B cell (primary cell): ENCODE measurements around the gene LTBP2. TPM values are rescaled to one million over a fixed set of nuclear protein-coding genes. Genes with fewer than 3 reads are reported as not detected.

Experiments
- ATAC-seq: fragments of 200-7000 bp; cut with Tn5 transposase; one replicate; pipeline ENCODE4 v1.10.0; 2021; ENCODE audit warnings: low read depth, mild to moderate bottlenecking, moderate number of reproducible peaks, moderate library complexity
- CTCF ChIA-PET: fragments of 350-600 bp; sonication (Branson Sonifier 250); formaldehyde crosslinking; loops from one replicate; lab custom pipeline; 2021; ENCODE audit warnings: antibody characterized with exemption, inconsistent platforms; lab: Charles Lee
- POLR2A ChIA-PET: fragments of 350-600 bp; sonication (Branson Sonifier 250); formaldehyde crosslinking; loops from one replicate; lab custom pipeline; 2021; ENCODE audit warnings: antibody characterized with exemption; lab: Charles Lee
- DNase-seq: peaks from one replicate; pipeline ENCODE4 v3.0.0; 2013
- H2AFZ ChIP-seq: 2 replicates; pipeline ENCODE4 v1.6.1; 2012; ENCODE audit warnings: mild to moderate bottlenecking, low read depth, low read length; ENCODE audit not compliant: insufficient read depth, poor library complexity, severe bottlenecking
- H3K27ac ChIP-seq, 2 donors: 1 replicate in 1 of 2; 2 replicates in 1 of 2; pipeline ENCODE4 v1.5.1; 2012 to 2013; ENCODE audit warnings: low read length in 2 of 2, mild to moderate bottlenecking in 2 of 2, moderate library complexity in 1 of 2
- H3K27me3 ChIP-seq, 4 experiments: fragments of 200-600 bp in 1 of 4; sonication (generic) in 1 of 4; replicated peaks in 1 of 4; 1 replicate in 2 of 4; 2 replicates in 2 of 4; pipeline versions ENCODE4 v1.6.1 to v1.7.0; 2013 to 2016; ENCODE audit warnings: low read length in 3 of 4, mild to moderate bottlenecking in 2 of 4, mixed read lengths in 1 of 4, moderate library complexity in 1 of 4; ENCODE audit not compliant: insufficient read depth in 4 of 4, control insufficient read depth in 3 of 4; ENCODE audit errors: control extremely low read depth in 1 of 4
- H3K36me3 ChIP-seq, 2 experiments: replicated peaks in 1 of 2; 1 replicate in 1 of 2; 2 replicates in 1 of 2; pipeline versions ENCODE4 v1.6.1 to v1.7.1; 2013; ENCODE audit warnings: low read length in 1 of 2; ENCODE audit not compliant: insufficient read depth in 2 of 2, control insufficient read depth in 1 of 2; ENCODE audit errors: control extremely low read depth in 1 of 2, extremely low read depth in 1 of 2
- H3K4me1 ChIP-seq, 2 donors: fragments of 200-600 bp in 1 of 2; sonication (generic) in 1 of 2; 1 replicate in 1 of 2; 2 replicates in 1 of 2; pipeline versions ENCODE4 v1.5.1 to v1.6.1; 2013 to 2017; ENCODE audit warnings: low read length in 2 of 2; ENCODE audit not compliant: control insufficient read depth in 2 of 2, insufficient read depth in 2 of 2
- H3K4me2 ChIP-seq: replicated peaks from 2 replicates; pipeline ENCODE3; 2012; ENCODE audit warnings: mild to moderate bottlenecking, low read depth, low read length; ENCODE audit not compliant: poor library complexity, severe bottlenecking
- H3K4me3 ChIP-seq, 5 experiments: fragments of 200-600 bp in 1 of 5; sonication (generic) in 1 of 5; 1 replicate in 3 of 5; 2 replicates in 2 of 5; pipeline versions ENCODE4 v1.5.1 to v1.7.0; 2011 to 2016; ENCODE audit warnings: low read length in 4 of 5, mild to moderate bottlenecking in 4 of 5, low read depth in 2 of 5, control low read depth in 1 of 5, moderate library complexity in 1 of 5; ENCODE audit not compliant: insufficient read depth in 1 of 5; ENCODE audit errors: control extremely low read depth in 1 of 5, extremely low read depth in 1 of 5
- H3K79me2 ChIP-seq: fragments of 200-600 bp; sonication (generic); one replicate; pipeline ENCODE4 v1.6.0; 2016; ENCODE audit warnings: low read length; ENCODE audit not compliant: control insufficient read depth, insufficient read depth
- H3K9ac ChIP-seq: fragments of 200-600 bp; sonication (generic); 2 replicates; pipeline ENCODE4 v1.6.1; 2017; ENCODE audit warnings: mild to moderate bottlenecking, low read length, moderate library complexity
- H3K9me3 ChIP-seq, 3 donors: one replicate each; pipeline versions ENCODE4 v1.6.1 to v1.7.1; 2013; ENCODE audit warnings: low read length in 2 of 3; ENCODE audit not compliant: control insufficient read depth in 2 of 3, insufficient read depth in 1 of 3; ENCODE audit errors: control extremely low read depth in 1 of 3
- H4K20me1 ChIP-seq: 2 replicates; pipeline ENCODE4 v1.6.0; 2012; ENCODE audit warnings: mild to moderate bottlenecking, low read length; ENCODE audit not compliant: insufficient read depth, control insufficient read depth, poor library complexity, severe bottlenecking
- H3K27ac Mint-ChIP-seq: one replicate; pipeline ENCODE4 v1.8.0; 2021; ENCODE audit warnings: mixed read lengths
- H3K27me3 Mint-ChIP-seq: one replicate; pipeline ENCODE4 v1.8.0; 2021; ENCODE audit warnings: mixed read lengths
- H3K4me1 Mint-ChIP-seq: one replicate; pipeline ENCODE4 v1.8.0; 2021; ENCODE audit warnings: mixed read lengths
- H3K4me3 Mint-ChIP-seq: one replicate; pipeline ENCODE4 v1.8.0; 2021; ENCODE audit warnings: mixed read lengths
- H3K9me3 Mint-ChIP-seq: one replicate; pipeline ENCODE4 v1.8.0; 2022; ENCODE audit warnings: mixed read lengths; ENCODE audit not compliant: insufficient read depth
- CTCF ChIP-seq: fragments of 200-600 bp; IDR thresholded peaks from one replicate; pipeline ENCODE4 v1.8.0; 2022; ENCODE audit warnings: antibody characterized with exemption, mild to moderate bottlenecking
- EZH2 ChIP-seq: IDR thresholded peaks from 2 replicates; pipeline ENCODE4 v1.6.1; 2012; ENCODE audit warnings: borderline replicate concordance, low read depth, mild to moderate bottlenecking, moderate library complexity, low read length; ENCODE audit not compliant: insufficient read depth, poor library complexity, severe bottlenecking
- WGBS: methylation state at CpG from one replicate; pipeline ENCODE4 v1.1.5; 2013; ENCODE audit warnings: missing lambda C conversion rate; ENCODE audit not compliant: insufficient coverage; 5-methylcytosine and 5-hydroxymethylcytosine counted together
- intact Hi-C: fragments of 100-400 bp; cut with micrococcal nuclease; formaldehyde crosslinking; loops from one replicate; pipeline ENCODE4 v1.10.0; 2022
- polyA plus RNA-seq: library from polyadenylated mRNA; depleted of rRNA; stranded (reverse); fragments of >200 nt; gene quantifications from 2 replicates; pipeline ENCODE4 v1.2.3, GENCODE V29; 2012
- total RNA-seq, 2 donors: library from RNA; stranded (reverse); fragments of 120-200 nt in 1 of 2; gene quantifications; 1 replicate in 1 of 2; 2 replicates in 1 of 2; pipeline versions ENCODE4 v1.2.3 to v1.2.4, GENCODE V29; 2013 to 2022

LTBP2 gene
- total and polyA plus RNA-seq, 2 donors (not counting 1 experiment from before 2014, with no cell fraction given), result 0.12 to 0.22 TPM

GRCh38 chr14:74614508-74615495 is 2.8 kb upstream of the LTBP2 start:
- no peaks in the 10 kb centered on the region for H3K79me2 ChIP-seq
- H3K4me3 ChIP-seq, result no peak overlapping the region
- H3K27ac ChIP-seq, result no peak overlapping the region
- peaks cover 0 to 18% (median 5%) of the 10 kb centered on the region in 4 experiments for H3K27me3 ChIP-seq
- Mint-ChIP-seq H3K9me3 (no peaks in the 10 kb centered on the region), H3K27ac (no peak overlapping the region), H3K4me1 (peaks cover 49% of the 10 kb centered on the region), H3K27me3 (peaks cover 16% of the 10 kb centered on the region), H3K4me3 (peak overlapping the region; percentile 53)
- DNase-seq (peak; percentile 71), ATAC-seq (no peak)
- intact Hi-C loops, result loop anchor here (5.0 to 10.0 kb wide), 2 partner anchors 450 to 1688 kb away; partner anchors contain the start of genes ACYP1, DCAF4 and ZC2HC1C
- TF ChIP-seq CTCF (no peak), EZH2 (no peak)
- H2AFZ ChIP-seq, result no peak overlapping the region
- CTCF ChIA-PET, result interaction anchor here (0.6 to 1.4 kb wide), 4 partner anchors 13 to 271 kb away, joined by 3 read pairs; no protein-coding TSS in a partner anchor
- H3K9ac ChIP-seq, result no peak overlapping the region
- no peaks in the 10 kb centered on the region for H4K20me1 ChIP-seq
- no peaks in the 10 kb centered on the region for H3K36me3 ChIP-seq
- POLR2A ChIA-PET, result interaction anchor here (0.5 kb wide), 1 partner anchor 120 kb away, joined by 4 read pairs; no protein-coding TSS in a partner anchor
- WGBS, result 76% methylated on average over 5 of the region's 8 CpGs
- no peaks in the 10 kb centered on the region for H3K9me3 ChIP-seq
- peaks cover 48 to 54% of the 10 kb centered on the region in 2 donors for H3K4me1 ChIP-seq
- H3K4me2 ChIP-seq, result peak overlapping the region; percentile 38
